CD1c-positive myeloid dendritic cell (primary cell): Measurements from ENCODE around the gene MARCHF3.
"Not testable (repeated sequence)": the region's sequence is repeated elsewhere in the genome, so short reads cannot be mapped to it uniquely, and the experiment has no call there.

Experiments used
- DNase-seq: peaks from one replicate; pipeline ENCODE4 v3.0.0-alpha.2; 2016; ENCODE audit errors: extremely low spot score

The MARCHF3 gene

DNA sequence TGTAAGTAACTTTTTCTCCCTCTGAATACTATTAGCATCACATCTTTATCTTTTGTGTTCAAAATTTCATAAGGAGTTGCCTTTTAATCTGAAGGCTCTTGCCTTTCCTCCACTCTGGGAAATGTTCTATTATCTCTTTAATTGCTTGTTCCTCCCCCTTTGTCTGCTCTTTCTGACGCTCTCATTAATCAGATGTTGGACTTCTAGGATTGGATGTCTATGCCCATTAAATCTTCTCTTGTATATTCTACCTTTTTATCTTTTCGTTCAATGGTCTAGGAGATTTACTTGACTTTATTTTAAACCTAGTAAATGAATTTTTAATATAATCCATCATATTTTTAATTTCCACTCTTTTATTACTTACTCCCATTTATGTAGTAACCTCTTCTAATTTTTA is 76.7 kb downstream of the MARCHF3 start:
- DNase-seq, result no peak

DNA sequence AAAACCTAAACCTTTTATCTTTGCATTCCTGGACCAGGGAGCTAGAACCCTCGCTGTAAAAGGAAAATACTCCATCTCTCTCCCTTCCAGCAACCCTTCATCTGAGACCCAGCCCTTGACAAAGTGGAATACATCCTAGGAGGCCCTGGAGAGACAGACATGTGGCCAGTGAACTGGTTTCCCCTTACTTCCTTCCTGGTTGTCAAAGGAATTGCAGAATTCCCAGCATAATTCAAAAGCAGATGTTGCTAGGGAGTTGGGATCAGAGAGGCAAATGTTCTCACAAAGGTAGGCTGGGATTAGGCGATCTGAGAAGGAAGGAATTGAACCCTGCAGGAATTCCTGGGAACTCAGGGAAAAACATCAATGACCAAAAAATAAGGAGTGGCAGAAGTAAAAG is 80.9 kb downstream of the MARCHF3 start:
- no peak for DNase-seq

DNA sequence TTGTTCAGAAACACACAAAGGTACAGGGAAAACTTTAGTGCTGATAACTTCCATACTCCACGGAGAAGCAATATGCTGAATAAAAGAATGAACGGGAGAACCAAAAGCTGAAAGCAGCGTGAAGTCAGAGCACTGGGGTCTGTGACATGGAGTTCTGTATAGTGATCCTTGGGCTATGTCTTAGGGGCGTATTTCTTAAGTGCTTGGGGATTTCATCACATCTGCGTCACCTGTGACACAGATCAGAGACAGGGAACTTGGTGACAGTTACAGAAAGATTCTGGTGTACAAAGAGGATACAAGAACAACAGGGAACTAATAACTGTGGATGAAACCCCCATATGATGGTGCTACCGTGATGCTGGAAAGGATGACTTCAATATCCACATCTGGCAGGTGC is 81.9 kb downstream of the MARCHF3 start:
- DNase-seq, result no peak

DNA sequence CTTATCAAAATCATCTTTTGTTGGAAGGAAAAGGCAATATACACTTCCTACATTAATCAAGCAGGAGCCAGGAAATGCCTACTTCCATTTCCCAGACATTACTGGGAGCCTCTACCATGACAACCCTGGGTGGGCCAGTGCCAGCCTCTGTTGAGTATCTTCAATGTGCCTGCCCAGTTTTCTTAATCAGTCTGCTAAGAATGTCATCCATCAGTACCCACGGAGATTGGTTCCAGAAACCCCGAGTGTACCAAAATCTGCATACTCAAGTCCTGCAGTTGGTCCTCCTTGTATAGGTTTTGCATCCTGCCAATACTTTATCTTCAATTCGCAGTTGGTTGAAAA is 82.4 kb downstream of the MARCHF3 start:
- no peak for DNase-seq

DNA sequence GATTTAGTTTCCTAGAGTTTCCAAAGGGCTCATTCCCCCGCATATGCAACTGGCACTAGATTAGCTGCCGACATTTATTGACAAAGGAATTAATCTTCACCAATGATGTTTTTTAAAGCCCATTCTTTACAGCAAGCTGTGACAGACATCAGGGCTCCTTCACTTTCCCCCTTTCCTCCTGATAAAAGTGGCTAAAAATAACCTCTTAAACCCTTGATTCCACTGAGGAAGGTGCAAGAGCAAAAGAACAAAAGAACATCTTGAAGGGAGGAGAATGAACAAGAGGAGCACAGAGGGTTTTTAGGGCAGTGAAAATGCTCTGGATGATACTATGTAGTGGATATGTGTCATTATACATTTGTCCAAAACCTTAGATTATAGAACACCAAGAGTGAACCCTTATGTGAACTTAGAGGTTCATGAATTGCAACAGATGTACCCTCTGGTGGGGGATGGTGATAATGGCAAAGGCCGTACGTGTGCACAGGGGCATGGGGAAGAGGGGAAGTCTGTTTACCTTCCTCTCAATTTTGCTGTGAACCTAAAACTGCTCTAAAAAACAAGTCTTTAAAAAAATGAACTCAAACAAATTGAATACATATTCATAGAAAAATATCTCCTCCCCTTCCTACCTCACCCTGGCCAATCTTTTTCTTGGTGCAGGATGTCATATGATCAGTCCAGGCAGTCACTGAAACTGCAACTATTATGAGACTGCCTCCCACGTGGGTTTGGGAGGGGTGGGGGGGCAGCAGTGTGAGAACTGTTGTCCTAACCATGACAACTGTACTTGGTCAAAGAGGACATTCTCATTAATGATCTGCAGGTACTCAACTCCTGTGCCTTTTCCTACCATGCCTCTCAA is 83.0 kb downstream of the MARCHF3 start:
- DNase-seq, result no peak

DNA sequence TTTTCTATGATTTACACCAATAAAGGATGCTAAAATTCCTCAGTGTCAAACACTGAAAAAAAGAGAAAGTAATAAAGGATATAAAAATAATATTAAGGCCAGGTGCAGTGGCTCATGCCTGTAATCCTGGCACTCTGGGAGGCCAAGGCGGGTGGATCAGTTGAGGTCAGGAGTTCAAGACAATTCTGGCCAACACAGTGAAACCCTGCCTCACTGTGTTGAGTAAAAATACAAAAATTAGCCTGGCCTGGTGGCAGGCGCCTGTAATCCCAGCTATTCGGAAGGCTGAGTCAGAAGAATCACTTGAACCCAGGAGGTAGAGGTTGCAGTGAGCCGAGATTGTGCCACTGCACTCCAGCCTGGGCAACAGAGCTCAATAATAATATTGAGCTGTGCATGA is 87.5 kb downstream of the MARCHF3 start:
- not testable (repeated sequence) for DNase-seq

DNA sequence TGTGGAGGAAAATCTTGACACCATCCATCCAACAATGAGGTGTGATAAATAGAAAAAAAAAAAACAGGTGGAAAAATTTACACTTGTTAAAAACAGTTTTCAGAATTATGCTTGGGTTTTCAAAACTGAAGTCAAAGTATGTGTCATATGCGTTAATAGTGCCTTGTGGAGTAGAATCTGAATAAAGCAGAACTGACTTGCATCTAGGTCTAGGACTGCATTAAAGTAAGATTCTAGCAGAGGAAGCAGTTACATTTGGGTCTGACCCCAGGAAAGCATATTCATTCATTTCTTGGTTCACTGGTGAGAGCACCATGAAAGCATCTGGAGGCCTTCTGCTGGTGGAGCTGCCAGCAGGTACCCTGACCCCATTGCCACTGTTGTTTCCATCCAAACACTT is 89.0 kb downstream of the MARCHF3 start:
- DNase-seq, result no peak

DNA sequence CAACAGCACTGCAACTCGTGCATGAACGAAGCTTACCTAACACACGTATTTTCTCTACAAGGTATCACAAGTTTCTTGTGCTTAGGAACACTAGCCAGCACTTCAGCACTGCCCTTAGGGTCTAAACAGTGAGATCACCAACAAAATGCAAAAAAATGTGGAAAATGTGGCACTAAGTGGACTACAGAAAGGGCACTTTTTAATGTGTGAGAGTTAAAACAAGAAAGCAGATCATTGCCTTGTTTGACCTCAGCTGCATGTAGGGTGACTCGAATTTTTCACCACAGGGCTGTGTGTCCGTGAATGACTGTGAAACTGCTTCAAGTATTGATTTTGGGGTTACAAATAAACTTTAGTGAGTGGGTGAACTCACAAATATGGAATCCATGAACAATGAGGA is 90.5 kb downstream of the MARCHF3 start:
- DNase-seq, result no peak

DNA sequence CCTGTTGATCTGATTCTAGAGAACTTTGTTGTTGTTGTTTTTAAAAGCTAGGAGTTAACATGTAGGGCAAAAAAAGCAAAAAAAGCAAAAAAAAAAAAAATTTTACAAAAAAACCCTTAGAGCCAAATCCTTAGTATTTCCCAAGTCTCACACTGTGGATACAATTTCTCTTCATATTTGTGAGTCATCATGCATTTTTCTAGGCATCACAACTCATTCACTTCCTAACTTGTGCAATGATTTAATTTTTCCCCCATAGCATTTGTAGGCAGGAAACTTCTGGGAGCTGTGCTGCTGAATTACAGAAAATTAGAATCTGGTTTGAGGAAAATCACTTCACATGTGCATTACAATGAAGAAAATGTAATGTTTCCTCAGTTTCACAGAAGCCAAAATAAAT is 91.9 kb downstream of the MARCHF3 start:
- DNase-seq, result no peak

DNA sequence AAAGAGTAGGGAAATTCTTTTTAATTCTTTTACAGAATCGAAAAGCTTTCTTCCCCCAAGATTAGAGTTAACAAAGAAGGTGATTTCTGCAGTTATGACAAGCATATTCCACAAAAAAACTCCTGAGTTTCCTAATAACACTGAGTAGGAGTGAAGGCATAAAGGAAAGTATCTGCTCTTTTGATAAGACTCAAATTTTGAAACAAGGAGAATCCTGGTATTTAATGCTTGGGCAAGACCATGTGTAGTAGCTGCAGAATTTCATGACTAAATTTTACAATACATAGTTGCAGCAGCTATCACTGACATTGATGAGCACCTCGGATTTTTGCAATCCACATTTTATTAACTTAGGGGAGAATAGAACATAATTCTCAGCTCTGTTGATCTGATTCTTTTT is 92.6 kb downstream of the MARCHF3 start:
- DNase-seq, result no peak

DNA sequence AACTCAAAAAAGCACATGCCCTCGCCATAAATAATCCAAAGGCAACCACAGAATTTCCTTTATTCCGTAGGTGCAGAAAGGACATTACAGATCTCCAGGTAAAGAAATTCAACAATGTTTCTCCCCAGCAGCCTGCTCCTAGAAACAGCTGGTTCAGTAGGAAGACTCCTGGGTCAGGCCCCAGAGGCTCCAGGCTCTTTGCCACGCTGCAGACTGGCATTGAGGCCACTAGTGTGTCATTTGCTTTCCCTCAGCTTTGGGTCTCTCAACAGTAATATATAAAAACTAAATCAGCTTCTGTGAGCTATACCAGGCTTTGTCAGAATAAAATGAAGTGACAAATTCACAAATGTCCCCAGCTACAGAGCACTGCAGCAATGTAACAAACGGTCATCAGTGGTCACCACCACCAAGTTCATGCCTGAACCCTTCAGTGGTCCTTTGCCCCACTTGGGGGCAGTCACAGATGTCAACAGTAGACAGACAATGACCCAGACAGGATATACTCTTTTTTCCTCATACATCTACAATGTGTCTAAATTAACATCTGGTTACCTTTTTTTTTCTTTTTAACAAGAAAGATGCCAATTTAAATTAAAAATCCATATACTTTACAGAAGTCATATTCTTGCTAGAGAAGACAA is 93.5 kb downstream of the MARCHF3 start:
- DNase-seq, result no peak

DNA sequence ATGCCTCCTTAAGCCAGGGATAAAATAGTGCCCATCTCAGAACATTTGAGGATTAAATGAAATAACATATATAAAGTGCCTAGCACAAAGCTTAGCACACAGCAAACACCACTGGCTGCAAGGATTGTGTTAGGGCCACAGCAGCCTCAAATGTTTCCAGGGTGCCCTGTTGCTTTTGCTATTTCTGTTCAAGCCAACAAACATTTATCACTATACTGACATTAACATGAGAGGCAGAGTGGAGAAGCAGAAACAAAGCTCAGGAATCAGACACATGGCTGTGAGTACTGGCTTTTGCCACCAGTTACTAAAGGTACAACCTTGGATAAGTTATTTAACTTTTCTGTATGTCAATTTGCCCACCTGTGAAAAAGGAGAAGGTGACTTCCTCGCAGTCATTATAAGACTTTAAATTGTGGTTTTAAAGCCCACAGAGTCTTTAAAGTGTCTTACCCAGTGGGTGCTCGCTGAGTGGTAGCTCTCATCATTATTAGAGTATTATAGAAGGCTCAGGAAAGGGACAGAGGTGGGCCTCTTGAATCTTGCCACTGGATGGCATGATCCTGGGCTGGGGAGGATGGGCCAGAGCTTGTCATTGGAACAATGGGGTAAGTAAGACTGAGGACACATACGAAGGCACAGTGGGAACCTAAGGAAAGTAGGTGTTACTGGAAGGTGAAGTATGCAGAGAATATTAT is 98.2 kb downstream of the MARCHF3 start:
- DNase-seq, result no peak

DNA sequence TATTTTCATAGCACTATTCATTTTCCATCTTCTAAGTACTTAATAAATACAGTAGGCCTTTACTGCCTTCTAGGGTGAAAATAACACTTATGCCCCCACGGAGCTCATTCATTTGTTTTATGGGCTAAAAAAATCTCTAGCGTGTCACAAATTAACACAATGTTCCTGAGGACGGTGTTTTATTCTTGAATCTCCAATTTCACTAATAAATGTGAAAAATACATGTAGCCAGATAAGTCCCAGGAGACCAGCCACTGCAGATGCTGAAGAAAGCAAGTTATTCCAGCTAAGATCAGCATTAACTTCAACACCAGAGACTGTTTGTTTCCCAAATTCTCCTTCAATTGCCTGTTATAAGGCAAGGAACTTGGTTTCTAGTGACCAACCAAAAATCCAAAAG is 102.3 kb downstream of the MARCHF3 start:
- no peak for DNase-seq

DNA sequence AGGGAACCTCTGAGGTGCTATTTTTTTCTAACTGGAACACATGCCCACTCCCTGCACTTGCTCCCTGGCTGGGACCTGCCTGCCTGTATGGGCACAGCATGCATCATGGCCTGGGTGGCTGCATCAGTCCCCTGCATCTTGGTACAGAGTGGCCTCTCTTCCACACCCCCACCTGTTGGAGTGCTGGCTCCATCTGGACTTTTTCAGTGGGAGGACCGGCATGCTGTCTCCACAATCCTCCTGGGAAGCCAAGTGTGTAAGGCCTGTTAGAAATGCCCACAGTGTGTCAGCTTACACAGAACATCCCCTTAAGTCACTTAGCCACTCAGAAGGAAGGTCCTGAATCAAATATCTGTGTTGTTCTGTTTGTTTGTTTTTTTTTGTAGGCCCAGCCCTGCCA is 102.9 kb downstream of the MARCHF3 start:
- no peak for DNase-seq

DNA sequence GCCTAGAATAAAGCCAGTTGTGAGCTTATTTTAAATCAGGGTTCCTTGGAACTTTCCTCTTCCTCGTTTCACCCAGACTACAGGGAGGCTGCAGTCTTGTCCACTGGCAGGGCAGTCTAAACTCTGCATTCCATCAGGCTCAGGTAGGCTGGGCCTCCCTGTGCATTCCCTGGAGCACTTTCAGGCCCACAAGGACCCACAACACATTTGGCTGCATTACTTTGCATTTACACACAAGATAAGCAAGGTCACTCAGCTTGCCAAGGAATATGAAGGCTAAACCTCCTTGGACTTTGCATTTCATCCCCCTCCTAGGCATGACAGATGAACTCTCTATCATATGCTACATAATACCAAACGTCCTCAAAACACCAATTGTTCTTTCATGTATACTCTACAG is 104.2 kb downstream of the MARCHF3 start:
- DNase-seq, result no peak

DNA sequence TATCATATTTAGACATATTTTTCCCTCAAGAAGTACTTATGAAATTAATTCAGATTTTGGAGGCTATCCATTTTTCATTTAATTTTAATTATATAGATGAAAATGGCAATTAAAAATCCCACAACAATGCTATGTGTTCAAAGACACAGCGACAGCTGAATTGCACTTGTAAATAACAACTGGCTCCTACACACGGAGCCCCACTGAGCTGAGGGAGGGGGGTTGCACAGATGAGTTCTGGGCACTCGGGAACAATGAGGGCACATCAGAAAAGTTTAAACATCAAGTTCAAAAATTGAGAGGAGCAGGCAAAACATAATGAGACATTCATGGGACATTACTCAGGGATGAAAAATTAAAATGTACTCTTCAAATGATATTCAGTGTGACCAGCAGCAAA is 104.9 kb downstream of the MARCHF3 start:
- no peak for DNase-seq

DNA sequence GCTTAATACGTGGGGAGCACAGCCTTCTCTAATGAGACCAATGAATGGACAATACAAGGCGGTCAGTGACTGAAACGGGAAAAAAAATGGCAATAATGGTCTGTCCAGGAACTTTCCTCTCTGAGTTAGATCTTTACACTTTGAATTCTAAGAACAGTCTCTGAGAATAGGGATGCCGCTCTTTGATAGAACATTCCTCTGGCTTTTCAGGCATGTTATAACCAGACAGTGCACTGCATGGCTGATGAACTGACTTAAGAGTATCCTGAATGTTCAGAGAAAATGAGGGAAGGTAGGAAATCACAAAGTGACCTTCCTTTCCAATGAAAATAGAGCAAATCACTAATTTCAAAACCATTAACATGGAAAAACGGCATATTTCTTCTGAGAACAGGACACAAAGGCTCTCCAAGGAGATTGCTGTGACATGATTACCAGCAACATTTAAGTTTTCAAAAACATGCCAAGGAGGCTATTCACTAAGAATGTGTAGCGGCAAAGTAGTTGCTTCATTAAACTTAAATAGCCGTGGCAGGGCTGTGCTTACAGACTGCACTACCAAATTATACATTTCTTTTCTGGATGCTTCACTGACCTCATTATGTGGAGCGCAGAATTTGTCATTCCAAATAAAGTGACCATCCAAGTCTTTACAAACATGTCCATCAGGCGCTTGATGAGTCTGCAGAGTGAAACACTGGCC is 105.9 kb downstream of the MARCHF3 start:
- DNase-seq, result no peak

DNA sequence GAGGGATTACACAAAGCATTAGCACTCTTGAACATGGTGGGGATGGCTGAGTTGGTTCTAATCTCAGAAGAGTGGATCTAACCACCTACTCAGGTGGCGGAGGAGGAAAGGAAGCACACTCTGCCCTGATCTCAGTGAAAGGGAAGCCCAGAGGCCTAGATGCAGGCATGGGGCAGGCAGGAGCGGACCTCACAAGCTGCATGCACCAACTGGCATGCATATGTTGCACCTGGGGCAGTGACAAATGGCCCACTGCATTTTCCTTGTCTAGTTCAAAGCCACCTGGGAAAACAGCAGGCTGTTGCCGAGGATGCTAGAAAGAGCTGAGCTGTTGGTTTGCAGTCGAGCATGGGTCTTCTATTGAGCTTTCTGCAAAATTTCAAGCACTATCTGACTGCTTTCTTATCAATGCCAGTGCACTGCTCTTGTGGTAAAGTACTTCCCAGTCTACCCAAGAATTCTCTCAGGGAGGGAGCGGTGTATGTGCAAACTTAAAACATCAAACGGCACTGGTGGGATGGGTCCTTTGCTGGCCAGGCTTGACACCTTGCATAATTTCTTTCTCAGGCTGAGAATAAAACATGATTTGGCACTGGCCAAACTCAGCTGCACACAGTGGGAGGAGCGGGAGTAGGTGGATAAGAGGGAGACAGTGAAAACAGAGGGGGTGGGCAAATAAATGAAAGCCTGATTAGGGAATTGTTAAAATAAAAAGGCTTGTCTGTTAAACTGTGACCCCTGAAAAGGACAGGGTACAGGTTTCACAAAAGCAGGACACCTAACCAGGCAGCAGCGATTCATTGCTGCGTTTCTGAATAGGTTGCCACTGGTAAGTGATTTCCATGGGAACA is 108.9 kb downstream of the MARCHF3 start:
- no peak for DNase-seq

DNA sequence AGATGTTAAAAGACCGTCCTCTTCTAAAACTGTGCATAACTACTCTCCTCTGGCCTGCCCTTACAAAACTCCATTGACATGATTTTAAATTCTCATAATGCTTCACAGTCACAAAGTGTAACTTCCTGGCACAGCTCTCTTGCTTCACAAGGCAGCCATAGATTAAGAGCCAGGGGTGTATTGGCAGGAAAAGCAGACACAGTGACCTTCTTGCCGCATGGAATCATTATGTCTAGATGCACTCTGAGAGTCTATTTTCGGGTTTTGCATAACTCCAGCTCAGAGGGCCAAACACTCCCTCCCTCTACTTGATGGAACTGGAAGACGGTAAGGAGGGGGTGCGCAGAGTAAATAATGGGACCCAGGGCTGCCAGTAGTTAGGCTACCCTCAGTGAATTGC is 110.1 kb downstream of the MARCHF3 start:
- no peak for DNase-seq

DNA sequence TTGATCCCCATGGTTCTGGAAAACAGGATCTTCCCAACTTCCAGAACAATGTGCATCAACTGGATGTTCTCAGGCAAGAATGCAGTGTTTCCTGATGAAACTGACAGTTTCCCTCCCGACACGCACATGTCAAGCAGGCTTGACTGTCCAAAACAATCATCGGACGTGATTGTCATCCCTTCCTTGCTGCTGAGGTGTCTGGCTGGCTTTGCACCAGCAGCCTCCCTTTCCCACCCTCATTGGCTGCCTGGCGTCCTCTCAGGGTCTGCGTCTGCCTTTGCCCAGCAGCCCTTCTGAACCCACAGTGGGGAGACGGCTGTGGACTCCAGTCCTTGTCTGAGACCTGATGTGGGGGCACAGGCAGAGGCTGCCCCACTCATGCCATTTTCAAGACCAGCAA is 110.8 kb downstream of the MARCHF3 start:
- DNase-seq, result no peak

DNA sequence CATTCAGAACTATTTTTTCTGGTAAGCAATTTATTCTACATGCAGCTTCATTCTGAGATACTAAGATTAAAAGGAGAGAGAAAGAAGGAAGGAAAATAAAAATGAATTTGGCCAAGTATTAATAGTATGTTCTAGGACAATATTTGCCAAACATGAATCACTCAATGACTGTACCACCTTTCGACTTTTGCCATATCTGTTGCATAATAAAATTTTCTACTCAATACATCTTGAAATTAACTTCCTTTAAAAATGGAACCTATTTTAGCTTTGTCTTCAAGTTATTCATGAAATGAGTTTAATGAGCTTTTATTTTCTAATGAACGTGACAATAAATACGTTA is 111.8 kb downstream of the MARCHF3 start:
- no peak for DNase-seq
